ENCODE measurements around the gene KYAT1. TPM values are rescaled to one million over a fixed set of nuclear protein-coding genes. Genes with fewer than 3 reads are reported as not detected.

The KYAT1 gene
- total and polyA plus RNA-seq, 2 of the 13 experiments (the other 11 are each of a cell fraction or from before 2014, with no cell fraction given), result 9.2 to 46.5 TPM

DNA sequence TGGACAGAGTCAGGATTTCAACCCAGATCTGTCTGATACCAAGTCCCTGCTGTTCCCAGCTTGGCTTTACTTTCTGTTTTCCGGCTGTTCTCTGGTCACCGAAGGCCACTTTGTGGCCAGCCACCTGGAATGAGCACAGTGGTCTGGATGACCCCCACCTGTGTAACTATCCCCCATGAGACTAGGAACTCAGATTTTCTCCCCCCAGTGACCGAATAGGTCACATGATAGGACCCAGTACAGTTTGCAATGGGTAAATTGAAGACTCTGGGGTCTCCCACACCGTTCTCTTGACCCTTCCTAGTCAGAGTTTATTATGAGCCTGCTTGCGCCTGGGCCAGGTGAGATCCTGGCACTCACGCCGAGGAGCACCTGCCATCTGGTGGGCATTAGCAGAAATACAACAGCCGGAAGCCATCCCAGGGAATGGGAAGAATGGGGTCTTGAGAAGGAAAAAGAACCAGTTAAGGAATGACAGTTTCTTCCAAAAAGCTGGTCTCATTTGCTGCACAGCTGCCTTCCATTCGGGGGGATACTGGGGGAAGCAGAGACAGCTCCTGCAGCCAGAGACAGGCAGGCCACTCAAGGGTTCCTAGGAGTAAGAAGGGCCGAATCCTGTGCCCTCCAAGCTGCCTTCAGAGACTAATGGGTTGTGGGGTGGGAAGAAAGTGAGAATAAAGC, 46.1 kb upstream of the KYAT1 start (continued):
- TF ChIP-seq HNRNPLL (IDR thresholded peaks at IDR 0.05; ENCODE audit: low read depth, low read length, poor library complexity, severe bottlenecking) (no peak), ZNF788 (CRISPR knock-in tag; IDR thresholded peaks at IDR 0.05; ENCODE audit: borderline replicate concordance) (peak; percentile 63; the same call in 1 of the 2 replicates), CCDC6 (CRISPR knock-in tag; IDR thresholded peaks at IDR 0.05) (no peak), ZNF543 (CRISPR knock-in tag; IDR thresholded peaks at IDR 0.05) (no peak), MXI1 (IDR thresholded peaks at IDR 0.05; ENCODE audit: borderline replicate concordance, low read depth, low read length) (no peak), KDM1A (CRISPR knock-in tag; IDR thresholded peaks at IDR 0.05) (no peak), ZNF891 (CRISPR knock-in tag; IDR thresholded peaks at IDR 0.05) (no peak), GATAD1 (CRISPR knock-in tag; IDR thresholded peaks at IDR 0.05) (no peak), SRF (IDR thresholded peaks at IDR 0.05; ENCODE audit: low read depth, low read length) (no peak), ZNF839 (CRISPR knock-in tag; IDR thresholded peaks at IDR 0.05; ENCODE audit: borderline replicate concordance) (no peak), STAG1 (CRISPR knock-in tag; IDR thresholded peaks at IDR 0.05) (peak; percentile 98)
- TF ChIP-seq, protein P1, sequence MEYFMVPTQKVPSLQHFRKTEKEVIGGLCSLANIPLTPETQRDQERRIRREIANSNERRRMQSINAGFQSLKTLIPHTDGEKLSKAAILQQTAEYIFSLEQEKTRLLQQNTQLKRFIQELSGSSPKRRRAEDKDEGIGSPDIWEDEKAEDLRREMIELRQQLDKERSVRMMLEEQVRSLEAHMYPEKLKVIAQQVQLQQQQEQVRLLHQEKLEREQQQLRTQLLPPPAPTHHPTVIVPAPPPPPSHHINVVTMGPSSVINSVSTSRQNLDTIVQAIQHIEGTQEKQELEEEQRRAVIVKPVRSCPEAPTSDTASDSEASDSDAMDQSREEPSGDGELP (IDR thresholded peaks at IDR 0.05; ENCODE audit: borderline replicate concordance, low read depth), result no peak
- TF ChIP-seq, protein P2, sequence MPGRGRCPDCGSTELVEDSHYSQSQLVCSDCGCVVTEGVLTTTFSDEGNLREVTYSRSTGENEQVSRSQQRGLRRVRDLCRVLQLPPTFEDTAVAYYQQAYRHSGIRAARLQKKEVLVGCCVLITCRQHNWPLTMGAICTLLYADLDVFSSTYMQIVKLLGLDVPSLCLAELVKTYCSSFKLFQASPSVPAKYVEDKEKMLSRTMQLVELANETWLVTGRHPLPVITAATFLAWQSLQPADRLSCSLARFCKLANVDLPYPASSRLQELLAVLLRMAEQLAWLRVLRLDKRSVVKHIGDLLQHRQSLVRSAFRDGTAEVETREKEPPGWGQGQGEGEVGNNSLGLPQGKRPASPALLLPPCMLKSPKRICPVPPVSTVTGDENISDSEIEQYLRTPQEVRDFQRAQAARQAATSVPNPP (CRISPR knock-in tag; IDR thresholded peaks at IDR 0.05), result no peak
- TF ChIP-seq, protein P3, sequence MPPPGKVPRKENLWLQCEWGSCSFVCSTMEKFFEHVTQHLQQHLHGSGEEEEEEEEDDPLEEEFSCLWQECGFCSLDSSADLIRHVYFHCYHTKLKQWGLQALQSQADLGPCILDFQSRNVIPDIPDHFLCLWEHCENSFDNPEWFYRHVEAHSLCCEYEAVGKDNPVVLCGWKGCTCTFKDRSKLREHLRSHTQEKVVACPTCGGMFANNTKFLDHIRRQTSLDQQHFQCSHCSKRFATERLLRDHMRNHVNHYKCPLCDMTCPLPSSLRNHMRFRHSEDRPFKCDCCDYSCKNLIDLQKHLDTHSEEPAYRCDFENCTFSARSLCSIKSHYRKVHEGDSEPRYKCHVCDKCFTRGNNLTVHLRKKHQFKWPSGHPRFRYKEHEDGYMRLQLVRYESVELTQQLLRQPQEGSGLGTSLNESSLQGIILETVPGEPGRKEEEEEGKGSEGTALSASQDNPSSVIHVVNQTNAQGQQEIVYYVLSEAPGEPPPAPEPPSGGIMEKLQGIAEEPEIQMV (CRISPR knock-in tag; IDR thresholded peaks at IDR 0.05; ENCODE audit: low read depth), result no peak
- TF ChIP-seq, protein P4, sequence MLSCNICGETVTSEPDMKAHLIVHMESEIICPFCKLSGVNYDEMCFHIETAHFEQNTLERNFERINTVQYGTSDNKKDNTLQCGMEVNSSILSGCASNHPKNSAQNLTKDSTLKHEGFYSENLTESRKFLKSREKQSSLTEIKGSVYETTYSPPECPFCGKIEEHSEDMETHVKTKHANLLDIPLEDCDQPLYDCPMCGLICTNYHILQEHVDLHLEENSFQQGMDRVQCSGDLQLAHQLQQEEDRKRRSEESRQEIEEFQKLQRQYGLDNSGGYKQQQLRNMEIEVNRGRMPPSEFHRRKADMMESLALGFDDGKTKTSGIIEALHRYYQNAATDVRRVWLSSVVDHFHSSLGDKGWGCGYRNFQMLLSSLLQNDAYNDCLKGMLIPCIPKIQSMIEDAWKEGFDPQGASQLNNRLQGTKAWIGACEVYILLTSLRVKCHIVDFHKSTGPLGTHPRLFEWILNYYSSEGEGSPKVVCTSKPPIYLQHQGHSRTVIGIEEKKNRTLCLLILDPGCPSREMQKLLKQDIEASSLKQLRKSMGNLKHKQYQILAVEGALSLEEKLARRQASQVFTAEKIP (CRISPR knock-in tag; IDR thresholded peaks at IDR 0.05; ENCODE audit: borderline replicate concordance), result no peak
- TF ChIP-seq, protein P5, sequence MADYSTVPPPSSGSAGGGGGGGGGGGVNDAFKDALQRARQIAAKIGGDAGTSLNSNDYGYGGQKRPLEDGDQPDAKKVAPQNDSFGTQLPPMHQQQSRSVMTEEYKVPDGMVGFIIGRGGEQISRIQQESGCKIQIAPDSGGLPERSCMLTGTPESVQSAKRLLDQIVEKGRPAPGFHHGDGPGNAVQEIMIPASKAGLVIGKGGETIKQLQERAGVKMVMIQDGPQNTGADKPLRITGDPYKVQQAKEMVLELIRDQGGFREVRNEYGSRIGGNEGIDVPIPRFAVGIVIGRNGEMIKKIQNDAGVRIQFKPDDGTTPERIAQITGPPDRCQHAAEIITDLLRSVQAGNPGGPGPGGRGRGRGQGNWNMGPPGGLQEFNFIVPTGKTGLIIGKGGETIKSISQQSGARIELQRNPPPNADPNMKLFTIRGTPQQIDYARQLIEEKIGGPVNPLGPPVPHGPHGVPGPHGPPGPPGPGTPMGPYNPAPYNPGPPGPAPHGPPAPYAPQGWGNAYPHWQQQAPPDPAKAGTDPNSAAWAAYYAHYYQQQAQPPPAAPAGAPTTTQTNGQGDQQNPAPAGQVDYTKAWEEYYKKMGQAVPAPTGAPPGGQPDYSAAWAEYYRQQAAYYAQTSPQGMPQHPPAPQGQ (CRISPR knock-in tag; IDR thresholded peaks at IDR 0.05; ENCODE audit: borderline replicate concordance), result no peak
